CD4-positive, alpha-beta memory T cell (primary cell): ENCODE results near the gene FAM25A. TPM values are rescaled to one million over a fixed set of nuclear protein-coding genes. Genes with fewer than 3 reads are reported as not detected.
"Not testable (repeated sequence)": the region's sequence is repeated elsewhere in the genome, so short reads cannot be mapped to it uniquely, and the experiment has no call there.

Experiments
- CTCF ChIA-PET: fragments of 350-600 bp; sonication (Branson Sonifier 250); formaldehyde crosslinking; loops from one replicate; lab custom pipeline; 2021; ENCODE audit warnings: inconsistent platforms; ENCODE audit not compliant: partially characterized antibody; lab: Charles Lee
- POLR2A ChIA-PET: fragments of 350-600 bp; sonication (Branson Sonifier 250); formaldehyde crosslinking; loops from one replicate; lab custom pipeline; 2021; ENCODE audit not compliant: partially characterized antibody; lab: Charles Lee
- DNase-seq, 5 donors: peaks; one replicate each; pipeline versions ENCODE4 v3.0.0 to v3.0.0-alpha.2; 2020 to 2022; ENCODE audit warnings: mixed read lengths in 1 of 5
- H3K27ac ChIP-seq: one replicate; pipeline ENCODE4 v1.7.0; 2013; ENCODE audit warnings: low read depth, low read length
- H3K27me3 ChIP-seq: 2 replicates; pipeline ENCODE4 v1.7.0; 2013; ENCODE audit warnings: mild to moderate bottlenecking, low read length, moderate library complexity; ENCODE audit not compliant: insufficient read depth
- H3K36me3 ChIP-seq: 2 replicates; pipeline ENCODE4 v1.7.0; 2013; ENCODE audit warnings: mild to moderate bottlenecking, low read length, moderate library complexity; ENCODE audit not compliant: insufficient read depth
- H3K4me1 ChIP-seq: 2 replicates; pipeline ENCODE4 v1.7.0; 2013; ENCODE audit warnings: mild to moderate bottlenecking, low read length, moderate library complexity; ENCODE audit not compliant: insufficient read depth
- H3K4me3 ChIP-seq, 2 donors: one replicate each; pipeline ENCODE4 v1.7.0; 2013; ENCODE audit warnings: low read length in 2 of 2, mild to moderate bottlenecking in 1 of 2
- H3K9me3 ChIP-seq, 2 donors: one replicate each; pipeline ENCODE4 v1.7.0; 2013; ENCODE audit warnings: low read length in 2 of 2, control low read depth in 1 of 2; ENCODE audit not compliant: control insufficient read depth in 1 of 2
- H3K27ac Mint-ChIP-seq, 7 donors: one replicate each; pipeline ENCODE4 v1.8.0; 2020 to 2021; ENCODE audit warnings: mixed read lengths in 7 of 7, mild to moderate bottlenecking in 6 of 7, inconsistent platforms in 3 of 7, moderate library complexity in 3 of 7
- H3K27me3 Mint-ChIP-seq, 2 donors: one replicate each; pipeline ENCODE4 v1.8.0; 2020 to 2021; ENCODE audit warnings: mixed read lengths in 2 of 2
- H3K36me3 Mint-ChIP-seq, 2 donors: one replicate each; pipeline ENCODE4 v1.8.0; 2020 to 2021; ENCODE audit warnings: mixed read lengths in 2 of 2, inconsistent platforms in 1 of 2, mild to moderate bottlenecking in 1 of 2
- H3K4me1 Mint-ChIP-seq, 4 donors: one replicate each; pipeline ENCODE4 v1.8.0; 2020 to 2021; ENCODE audit warnings: mixed read lengths in 4 of 4, mild to moderate bottlenecking in 1 of 4
- H3K4me3 Mint-ChIP-seq, 8 donors: one replicate each; pipeline ENCODE4 v1.8.0; 2020 to 2021; ENCODE audit warnings: mixed read lengths in 8 of 8, mild to moderate bottlenecking in 7 of 8, moderate library complexity in 6 of 8, inconsistent platforms in 3 of 8
- H3K9me3 Mint-ChIP-seq, 8 donors: one replicate each; pipeline ENCODE4 v1.8.0; 2020 to 2021; ENCODE audit warnings: mixed read lengths in 8 of 8, mild to moderate bottlenecking in 5 of 8, inconsistent platforms in 3 of 8, moderate library complexity in 1 of 8
- intact Hi-C: fragments of 100-400 bp; cut with micrococcal nuclease; formaldehyde crosslinking; loops from one replicate; pipeline ENCODE4 v1.15.1; 2023
- polyA plus RNA-seq, 2 donors: library from polyadenylated mRNA; unstranded; fragments of 300-500 nt; fragmentation: Illumina TruSeq; gene quantifications; one replicate each; pipeline ENCODE4 v1.2.3, GENCODE V29; 2021
- total RNA-seq, 2 experiments: library from RNA; stranded (reverse); gene quantifications; one replicate each; pipeline ENCODE4 v1.2.3, GENCODE V29; 2021

Gene FAM25A
- total and polyA plus RNA-seq, 4 experiments from 2014 or later = not detected

DNA sequence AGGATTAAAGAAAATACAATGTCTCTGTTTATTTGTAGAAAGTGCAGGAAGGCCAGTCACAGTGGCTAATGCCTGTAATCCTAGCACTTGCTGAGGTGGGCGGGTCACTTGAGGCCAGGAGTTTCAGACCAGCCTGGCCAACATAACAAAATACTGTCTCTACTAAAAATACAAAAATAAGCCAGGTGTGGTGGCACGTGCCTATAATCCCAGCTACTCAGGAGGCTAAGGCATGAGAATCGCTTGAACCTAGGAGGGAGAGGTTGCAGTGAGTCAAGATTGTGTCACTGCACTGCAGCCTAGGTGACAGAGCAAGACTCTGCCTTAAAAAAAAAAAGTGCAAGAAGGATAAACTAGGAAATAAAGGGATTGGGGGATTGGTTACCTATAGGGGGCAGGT is 41.6 kb upstream of the FAM25A start:
- H3K36me3 ChIP-seq, H3K4me3 Mint-ChIP-seq, H3K27me3 ChIP-seq, H3K27ac ChIP-seq, H3K4me3 ChIP-seq, POLR2A ChIA-PET, H3K9me3 Mint-ChIP-seq, H3K27me3 Mint-ChIP-seq, H3K4me1 Mint-ChIP-seq, intact Hi-C loops, CTCF ChIA-PET, H3K4me1 ChIP-seq, DNase-seq, H3K9me3 ChIP-seq, H3K36me3 Mint-ChIP-seq: not testable (repeated sequence)
- H3K27ac Mint-ChIP-seq = peak overlapping the region in 1 of 7 donors; percentile 52

DNA sequence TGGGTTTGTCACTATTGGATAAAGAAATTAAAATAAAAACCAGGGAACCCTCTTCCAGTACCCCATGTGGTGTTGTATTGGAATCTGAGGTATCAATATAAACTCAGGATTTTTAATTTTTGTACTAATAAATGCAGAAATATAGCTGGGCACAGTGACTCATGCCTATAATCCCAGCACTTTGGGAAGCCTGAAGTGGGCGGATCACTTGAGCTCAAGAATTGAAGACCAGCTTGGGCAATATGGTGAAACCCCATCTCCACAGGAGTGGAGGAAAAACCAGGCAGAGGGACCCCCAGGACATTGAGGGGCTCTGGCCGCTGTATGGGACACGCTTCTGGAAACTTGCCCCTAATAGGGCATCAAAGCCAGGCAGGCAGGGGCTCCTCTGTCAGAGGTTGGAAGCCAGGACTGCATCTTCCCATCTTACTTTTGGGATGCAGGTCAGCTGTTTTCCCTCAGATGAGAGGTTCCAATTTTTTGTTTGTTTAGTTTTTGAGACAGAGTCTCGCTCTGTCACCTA is 40.7 kb upstream of the FAM25A start:
- H3K9me3 Mint-ChIP-seq = no peaks in the 10 kb centered on the region
- POLR2A ChIA-PET = no interaction called here
- H3K4me1 Mint-ChIP-seq = no peaks in the 10 kb centered on the region
- no peak for DNase-seq
- no peak overlapping the region for H3K4me3 Mint-ChIP-seq
- H3K27me3 ChIP-seq = no peaks in the 10 kb centered on the region
- H3K27ac ChIP-seq = no peak overlapping the region
- H3K36me3 Mint-ChIP-seq = no peaks in the 10 kb centered on the region
- H3K4me1 ChIP-seq = no peaks in the 10 kb centered on the region
- intact Hi-C loops = no loop called here
- no peak overlapping the region for H3K4me3 ChIP-seq
- H3K36me3 ChIP-seq = no peaks in the 10 kb centered on the region
- no peak overlapping the region for H3K27ac Mint-ChIP-seq
- no peaks in the 10 kb centered on the region for H3K9me3 ChIP-seq
- peaks cover 0 to 2% of the 10 kb centered on the region in 2 donors for H3K27me3 Mint-ChIP-seq
- CTCF ChIA-PET = no interaction called here

DNA sequence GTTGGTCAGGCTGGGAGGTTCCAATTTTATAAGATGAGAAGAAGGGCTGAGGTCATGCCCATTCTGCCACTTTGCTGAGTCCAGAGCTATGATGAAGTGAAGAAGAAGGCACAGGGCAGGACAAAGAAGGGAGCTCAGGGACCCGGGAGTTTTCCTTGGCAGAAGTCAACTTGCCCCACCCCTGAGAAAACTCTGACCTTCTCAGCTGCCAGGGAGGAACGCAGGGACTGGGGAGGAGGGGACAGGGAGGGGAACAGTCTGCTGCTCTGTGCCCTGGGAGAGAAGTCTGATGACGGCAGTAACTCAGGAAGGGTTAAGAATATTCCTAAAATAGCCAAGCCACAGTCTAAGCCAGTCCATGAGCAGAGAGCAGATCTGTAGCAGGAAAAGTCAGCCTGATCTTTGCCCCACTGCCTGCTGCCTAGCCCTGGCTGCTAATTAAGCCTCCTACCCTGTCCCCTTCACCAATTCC is 40.1 kb upstream of the FAM25A start:
- Mint-ChIP-seq H3K4me3 (no peak overlapping the region), H3K27me3 (peaks cover 0 to 4% of the 10 kb centered on the region in 2 donors), H3K27ac (no peak overlapping the region), H3K4me1 (no peaks in the 10 kb centered on the region), H3K36me3 (no peaks in the 10 kb centered on the region), H3K9me3 (no peaks in the 10 kb centered on the region)
- no peaks in the 10 kb centered on the region for H3K4me1 ChIP-seq
- DNase-seq = no peak
- POLR2A ChIA-PET = no interaction called here
- H3K27me3 ChIP-seq = no peaks in the 10 kb centered on the region
- H3K36me3 ChIP-seq = no peaks in the 10 kb centered on the region
- H3K9me3 ChIP-seq = no peaks in the 10 kb centered on the region
- no peak overlapping the region for H3K4me3 ChIP-seq
- H3K27ac ChIP-seq = no peak overlapping the region
- CTCF ChIA-PET = no interaction called here
- intact Hi-C loops = no loop called here

DNA sequence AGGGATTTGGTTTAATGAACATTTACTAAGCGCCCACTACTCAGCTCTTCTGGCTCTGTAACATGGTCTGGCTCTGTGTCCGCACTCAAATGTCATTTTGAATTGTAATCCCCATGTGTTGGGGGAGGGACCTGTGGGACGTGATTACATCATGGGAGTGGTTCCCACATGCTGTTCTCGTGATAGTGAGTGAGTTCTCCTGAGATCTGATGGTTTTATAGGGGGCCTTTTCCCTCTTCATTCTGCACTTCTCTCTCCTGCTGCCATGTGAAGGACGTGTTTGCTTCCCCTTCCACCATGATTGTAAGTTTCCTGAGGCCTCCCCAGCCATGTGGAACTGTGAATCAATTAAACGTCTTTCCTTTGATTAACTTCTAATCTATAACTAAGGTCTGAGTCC is 39.1 kb upstream of the FAM25A start:
- CTCF ChIA-PET, H3K27ac Mint-ChIP-seq, H3K4me3 Mint-ChIP-seq, DNase-seq, H3K27me3 ChIP-seq, H3K36me3 ChIP-seq, POLR2A ChIA-PET, H3K27me3 Mint-ChIP-seq, intact Hi-C loops, H3K27ac ChIP-seq, H3K36me3 Mint-ChIP-seq, H3K4me1 ChIP-seq, H3K9me3 Mint-ChIP-seq, H3K9me3 ChIP-seq, H3K4me3 ChIP-seq, H3K4me1 Mint-ChIP-seq: not testable (repeated sequence)

DNA sequence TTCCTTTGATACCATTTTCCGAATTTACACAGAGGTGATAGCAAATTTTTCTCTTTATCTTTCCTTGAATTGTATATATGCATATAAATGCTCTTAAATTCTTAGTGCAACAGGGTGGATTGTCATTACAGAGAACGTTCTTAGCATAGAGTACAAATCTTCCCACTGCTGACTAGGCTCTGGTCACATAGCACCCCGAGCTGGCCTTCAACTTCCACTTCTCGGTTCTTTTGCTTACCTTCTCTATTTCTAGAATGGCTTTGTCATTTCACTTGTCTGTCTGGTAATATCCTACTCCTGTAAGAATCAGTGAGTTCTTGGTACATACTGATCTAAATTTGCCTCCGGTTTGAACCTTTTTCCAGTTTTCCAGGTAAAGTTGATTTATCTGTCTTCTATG is 38.4 kb upstream of the FAM25A start:
- no peak overlapping the region for H3K27ac Mint-ChIP-seq
- Histone ChIP-seq H3K27me3 (no peaks in the 10 kb centered on the region), H3K4me3 (no peak overlapping the region), H3K4me1 (no peaks in the 10 kb centered on the region), H3K36me3 (no peaks in the 10 kb centered on the region), H3K9me3 (no peaks in the 10 kb centered on the region), H3K27ac (no peak overlapping the region)
- no peak overlapping the region for H3K4me3 Mint-ChIP-seq
- H3K9me3 Mint-ChIP-seq = peaks cover 0 to 1% (median 0%) of the 10 kb centered on the region in 8 donors
- ChIA-PET CTCF (no interaction called here), POLR2A (no interaction called here)
- H3K36me3 Mint-ChIP-seq = no peaks in the 10 kb centered on the region
- intact Hi-C loops = no loop called here
- H3K27me3 Mint-ChIP-seq = peaks cover 0 to 4% of the 10 kb centered on the region in 2 donors
- H3K4me1 Mint-ChIP-seq = no peaks in the 10 kb centered on the region
- no peak for DNase-seq

DNA sequence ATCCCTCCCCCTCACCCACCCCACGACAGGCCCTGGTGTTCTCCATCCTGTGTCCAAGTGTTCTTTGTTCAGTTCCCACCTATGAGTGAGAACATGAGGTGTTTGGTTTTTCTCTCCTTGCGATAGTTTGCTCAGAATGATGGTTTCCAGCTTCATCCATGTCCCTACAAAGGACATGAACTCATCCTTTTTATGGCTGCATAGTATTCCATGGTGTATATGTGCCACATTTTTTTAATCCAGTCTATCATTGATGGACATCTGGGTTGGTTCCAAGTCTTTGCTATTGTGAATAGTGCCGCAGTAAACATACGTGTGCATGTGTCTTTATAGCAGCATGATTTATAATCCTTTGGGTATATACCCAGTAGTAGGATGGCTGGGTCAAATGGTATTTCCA is 35.6 kb upstream of the FAM25A start:
- POLR2A ChIA-PET, DNase-seq, H3K4me1 ChIP-seq, H3K9me3 Mint-ChIP-seq, H3K27ac ChIP-seq, intact Hi-C loops, CTCF ChIA-PET, H3K36me3 Mint-ChIP-seq, H3K27me3 ChIP-seq, H3K27me3 Mint-ChIP-seq, H3K4me1 Mint-ChIP-seq, H3K9me3 ChIP-seq, H3K4me3 ChIP-seq, H3K27ac Mint-ChIP-seq, H3K36me3 ChIP-seq, H3K4me3 Mint-ChIP-seq: not testable (repeated sequence)

DNA sequence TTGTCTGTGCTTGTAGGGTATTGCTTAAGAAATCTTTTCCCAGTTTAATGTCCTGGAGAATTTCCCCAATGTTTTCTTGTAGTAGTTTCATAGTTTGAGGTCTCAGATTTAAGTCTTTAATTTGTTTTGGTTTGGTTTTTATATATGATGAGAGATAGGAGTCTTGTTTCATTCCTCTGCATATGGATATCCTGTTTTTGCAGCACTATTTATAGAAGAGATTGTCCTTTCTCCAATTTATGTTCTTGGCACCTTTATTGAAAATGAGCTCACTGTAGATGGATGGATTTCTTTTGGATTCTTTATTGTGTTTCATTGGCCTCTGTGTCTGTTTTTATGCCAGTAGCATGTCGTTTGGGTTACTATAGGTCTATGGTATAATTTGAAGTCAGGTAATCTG is 31.6 kb upstream of the FAM25A start:
- H3K9me3 Mint-ChIP-seq = peaks cover 0 to 1% (median 0%) of the 10 kb centered on the region in 8 donors
- POLR2A ChIA-PET = no interaction called here

DNA sequence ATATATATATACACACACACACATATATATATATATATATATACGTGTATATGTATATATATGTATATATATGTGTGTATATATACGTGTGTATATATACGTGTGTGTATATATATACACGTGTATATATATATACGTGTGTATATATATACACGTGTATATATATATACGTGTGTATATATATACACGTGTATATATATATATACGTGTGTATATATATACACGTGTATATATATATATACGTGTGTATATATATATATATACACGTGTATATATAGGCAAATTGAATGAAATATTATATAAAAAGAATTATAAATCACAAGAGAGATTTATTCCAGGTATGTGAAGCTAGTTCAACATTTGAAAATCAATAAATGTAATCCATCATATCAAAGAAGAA is 28.7 kb upstream of the FAM25A start:
- CTCF ChIA-PET, intact Hi-C loops, POLR2A ChIA-PET: not testable (repeated sequence)

More for the DNA sequence above, 31.6 kb upstream of the FAM25A start:
- no peak overlapping the region for H3K27ac ChIP-seq
- H3K9me3 ChIP-seq = no peaks in the 10 kb centered on the region
- no peak overlapping the region for H3K4me3 Mint-ChIP-seq
- peaks cover 11 to 17% of the 10 kb centered on the region in 2 donors for H3K27me3 Mint-ChIP-seq
- no peak overlapping the region for H3K27ac Mint-ChIP-seq
- CTCF ChIA-PET = no interaction called here
- no peaks in the 10 kb centered on the region for H3K4me1 ChIP-seq
- H3K36me3 ChIP-seq = no peaks in the 10 kb centered on the region
- H3K27me3 ChIP-seq = peaks cover 6% of the 10 kb centered on the region
- no peaks in the 10 kb centered on the region for H3K4me1 Mint-ChIP-seq
- no peaks in the 10 kb centered on the region for H3K36me3 Mint-ChIP-seq
- DNase-seq = no peak
- H3K4me3 ChIP-seq = no peak overlapping the region
- intact Hi-C loops = no loop called here

More for the DNA sequence above, 28.7 kb upstream of the FAM25A start:
- H3K4me1 Mint-ChIP-seq, H3K27me3 ChIP-seq, DNase-seq, H3K27ac ChIP-seq, H3K4me3 ChIP-seq, H3K36me3 ChIP-seq, H3K9me3 ChIP-seq, H3K9me3 Mint-ChIP-seq, H3K36me3 Mint-ChIP-seq, H3K27ac Mint-ChIP-seq, H3K4me1 ChIP-seq, H3K4me3 Mint-ChIP-seq: not testable (repeated sequence)
- H3K27me3 Mint-ChIP-seq = peaks cover 8 to 17% of the 10 kb centered on the region in 2 donors
